Dermis blood vessel endothelial cell (primary cell): Measurements from ENCODE around the gene RDH5. TPM values are rescaled to one million over a fixed set of nuclear protein-coding genes. Genes with fewer than 3 reads are reported as not detected.

Source experiments
- DNase-seq: peaks from one replicate; pipeline ENCODE4 v3.0.0; 2010
- total RNA-seq: library from RNA; depleted of rRNA; stranded (reverse); fragments of >200 nt; gene quantifications from 2 replicates; pipeline ENCODE4 v1.2.3, GENCODE V29; 2014

Gene RDH5
- total RNA-seq, 1 donor from 2014 or later = 2.2 TPM

DNA sequence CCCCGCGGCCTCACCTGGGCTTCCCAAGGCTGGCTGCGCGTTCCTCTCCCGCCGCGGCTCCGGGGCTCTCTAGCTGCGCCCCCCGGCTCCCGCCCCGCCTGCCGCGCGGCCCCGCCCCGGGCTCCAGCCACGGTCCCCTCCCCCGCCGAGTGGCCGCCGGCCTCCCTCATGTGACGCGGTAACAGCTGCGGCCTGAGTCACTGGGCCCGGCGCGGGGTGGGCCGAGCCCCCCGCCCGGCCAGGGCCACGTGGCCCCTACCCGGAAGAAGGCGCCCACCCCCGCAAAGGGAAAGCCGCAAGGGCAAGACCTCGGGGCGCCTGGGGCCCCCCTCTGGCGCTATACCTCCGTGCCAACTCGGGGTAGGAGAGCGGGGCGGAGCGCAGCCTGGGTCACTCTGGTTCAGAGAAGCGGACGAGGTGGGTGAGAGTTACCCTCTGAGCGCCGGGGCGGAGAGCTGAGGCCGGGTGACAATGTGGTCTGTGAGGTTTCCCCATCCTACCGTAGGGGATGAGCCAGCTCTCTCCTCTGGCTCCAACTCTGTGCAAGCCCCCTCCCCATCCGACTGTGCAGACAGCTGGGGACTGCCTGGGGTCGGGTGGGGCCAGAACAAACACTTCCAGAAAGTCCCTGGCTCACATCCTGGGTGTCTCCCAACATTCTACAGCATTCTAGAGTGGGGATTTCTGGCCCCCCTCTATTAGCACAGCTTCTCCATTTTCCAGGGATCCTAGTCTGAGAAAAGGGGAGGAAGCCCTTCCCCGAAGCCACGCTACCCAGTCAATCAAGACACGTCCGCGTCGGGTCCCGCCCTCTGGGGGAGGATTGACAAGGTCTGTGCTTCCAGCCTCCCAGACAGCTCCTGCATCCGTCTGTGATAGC, 9.0 kb downstream of the RDH5 start, which contains the start of gene CD63:
Gene CD63 (minus strand): TSS at position 71 of the 880 bp plus-strand sequence. CDS start 668 bp downstream, outside the sequence.
- peak; percentile 94 for DNase-seq

DNA sequence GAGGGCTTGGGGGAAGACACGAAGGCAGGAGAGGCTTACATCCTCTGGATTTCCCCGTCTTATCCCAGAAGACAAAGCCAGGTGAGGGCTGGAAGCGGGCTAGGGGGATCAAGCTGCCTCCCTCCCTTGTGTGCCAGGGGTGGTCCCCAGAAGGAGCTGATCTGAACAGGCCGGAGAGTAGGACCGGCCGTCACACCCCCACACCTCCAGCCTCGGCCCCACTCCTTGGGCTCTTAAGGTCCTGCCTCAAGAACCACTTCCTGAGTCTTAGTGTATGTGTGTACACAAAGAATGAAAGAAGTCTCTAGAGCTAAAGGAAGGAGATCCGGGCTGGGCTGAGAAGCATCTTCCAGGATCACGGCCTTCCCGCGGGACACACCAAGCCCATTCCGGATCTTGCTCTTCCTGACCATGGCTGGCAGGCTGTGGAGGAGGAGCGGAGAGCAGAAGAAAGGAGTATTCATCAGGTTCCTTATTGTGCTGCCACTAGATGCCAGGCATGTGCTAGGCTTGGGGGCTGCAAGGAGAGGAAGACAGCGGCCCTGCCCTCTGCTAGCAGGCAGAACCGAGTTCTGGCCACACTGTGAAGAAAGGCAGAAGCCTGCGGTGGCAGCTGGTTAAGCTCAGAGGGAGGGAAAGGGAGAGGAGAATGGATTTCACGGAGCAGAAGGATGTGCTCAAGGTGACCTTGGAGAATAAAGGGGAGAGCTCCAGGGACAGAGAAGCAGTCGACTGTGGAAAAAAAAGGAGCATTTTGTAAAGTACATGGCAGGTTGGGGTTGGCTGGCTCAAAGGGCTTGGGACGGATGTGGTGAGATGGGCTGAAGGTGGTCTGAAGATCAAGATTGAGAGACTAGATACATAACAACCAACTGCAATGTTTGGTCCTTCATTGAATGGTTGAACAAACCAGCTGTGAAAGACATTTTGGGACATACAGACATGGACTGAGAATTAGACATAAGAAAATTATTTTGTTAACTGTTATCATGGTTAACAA, 9.9 kb downstream of the RDH5 start:
- DNase-seq = peak; percentile 77

DNA sequence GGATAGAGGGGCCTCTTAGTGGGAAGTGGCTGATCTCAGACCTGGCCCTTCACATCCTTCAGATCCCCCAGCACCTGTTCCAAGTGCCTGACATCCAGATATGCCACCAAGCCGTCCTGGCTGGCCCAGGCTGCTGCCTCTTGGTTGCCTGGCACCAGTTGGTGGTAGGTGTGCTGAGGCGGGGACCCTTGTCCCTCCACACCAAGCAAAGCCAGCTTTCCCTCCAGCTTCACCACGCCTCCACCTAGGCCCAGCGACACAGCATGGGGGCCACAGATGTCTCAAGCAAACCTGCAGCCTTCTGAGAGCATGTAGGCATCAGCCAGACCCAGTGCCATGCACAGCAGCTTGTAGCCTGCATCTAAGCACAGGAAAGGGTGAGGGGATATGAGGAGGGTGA, 12.1 kb downstream of the RDH5 start:
- DNase-seq = no peak

DNA sequence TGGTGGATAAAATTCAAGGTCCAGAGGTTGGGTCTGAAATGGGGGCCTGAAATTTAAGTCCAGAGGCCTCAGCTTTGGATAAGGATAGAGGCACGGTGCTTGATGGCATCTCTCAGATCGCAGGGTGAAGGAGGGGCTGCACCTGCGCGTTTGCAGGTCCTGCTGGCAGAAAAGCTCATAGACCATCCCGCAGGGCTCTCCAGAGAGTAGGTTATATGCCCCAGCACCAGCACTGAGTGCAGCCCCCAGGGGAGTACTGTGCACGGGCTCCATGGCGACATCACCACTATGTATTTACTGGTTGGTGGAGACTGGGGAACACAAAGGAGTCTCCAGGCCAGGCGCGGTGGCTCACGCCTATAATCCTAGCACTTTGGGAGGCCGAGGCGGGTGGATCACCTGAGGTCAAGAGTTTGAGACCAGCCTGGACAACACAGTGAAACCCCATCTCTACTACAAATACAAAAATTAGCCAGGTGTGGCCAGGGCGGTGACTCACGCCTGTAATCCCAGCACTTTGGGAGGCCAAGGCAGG, 12.9 kb downstream of the RDH5 start:
- DNase-seq = no peak

DNA sequence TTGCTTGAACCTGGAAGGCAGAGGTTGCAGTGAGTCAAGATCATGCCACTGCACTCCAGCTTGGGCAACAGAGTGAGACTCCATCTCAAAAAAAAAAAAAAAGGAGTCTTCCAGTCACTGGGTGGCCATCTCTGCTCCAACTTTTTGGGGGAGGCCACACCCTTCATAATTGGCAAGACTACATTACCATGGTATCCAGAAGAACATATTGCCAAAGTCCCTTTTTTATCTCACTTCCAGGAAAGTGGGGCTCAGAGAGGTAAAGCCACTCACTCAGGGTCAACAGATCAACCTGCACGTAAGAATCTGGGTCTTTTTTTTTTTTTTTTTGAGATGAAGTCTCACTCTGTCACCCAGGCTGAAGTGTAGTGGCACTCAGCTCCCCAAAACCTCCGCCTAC, 13.7 kb downstream of the RDH5 start:
- no peak for DNase-seq

DNA sequence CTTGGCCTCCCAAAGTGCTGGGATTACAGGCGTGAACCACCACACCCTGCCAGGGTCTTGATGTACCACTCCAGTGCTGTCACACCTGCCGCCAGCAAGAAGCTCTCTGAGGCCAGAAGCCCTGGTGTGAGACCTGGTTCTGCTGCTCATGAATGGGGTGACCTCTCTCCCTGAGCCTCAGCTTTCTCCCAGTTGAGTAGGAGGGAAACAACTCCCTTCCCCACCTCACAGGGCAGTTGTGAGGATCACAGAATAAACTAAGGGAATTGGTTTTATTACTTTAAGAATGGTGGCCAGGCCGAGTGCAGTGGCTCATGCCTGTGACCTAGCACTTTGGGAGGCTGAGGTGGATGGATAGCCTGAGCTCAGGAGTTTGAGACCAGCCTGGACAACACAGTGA, 14.4 kb downstream of the RDH5 start:
- no peak for DNase-seq

DNA sequence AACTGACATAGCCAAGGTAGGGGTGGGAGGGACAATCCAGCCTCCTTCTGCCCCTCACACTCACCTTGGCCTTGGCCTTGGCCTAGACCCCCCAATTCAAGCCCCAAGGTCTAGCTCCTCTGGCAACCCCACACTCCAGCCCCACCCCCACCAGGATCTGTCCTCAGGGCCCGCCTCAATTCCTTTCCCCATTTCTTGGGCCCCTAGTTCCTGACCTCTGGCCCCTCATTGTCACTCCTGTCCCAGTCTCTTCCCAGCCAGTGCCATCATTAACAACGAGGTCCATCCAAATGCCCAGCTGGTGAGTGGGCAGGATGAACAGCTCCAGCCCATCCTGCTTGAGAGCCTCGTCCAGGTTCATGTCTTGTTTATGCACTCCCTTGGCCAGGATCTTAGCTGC, 15.9 kb downstream of the RDH5 start:
- no peak for DNase-seq

DNA sequence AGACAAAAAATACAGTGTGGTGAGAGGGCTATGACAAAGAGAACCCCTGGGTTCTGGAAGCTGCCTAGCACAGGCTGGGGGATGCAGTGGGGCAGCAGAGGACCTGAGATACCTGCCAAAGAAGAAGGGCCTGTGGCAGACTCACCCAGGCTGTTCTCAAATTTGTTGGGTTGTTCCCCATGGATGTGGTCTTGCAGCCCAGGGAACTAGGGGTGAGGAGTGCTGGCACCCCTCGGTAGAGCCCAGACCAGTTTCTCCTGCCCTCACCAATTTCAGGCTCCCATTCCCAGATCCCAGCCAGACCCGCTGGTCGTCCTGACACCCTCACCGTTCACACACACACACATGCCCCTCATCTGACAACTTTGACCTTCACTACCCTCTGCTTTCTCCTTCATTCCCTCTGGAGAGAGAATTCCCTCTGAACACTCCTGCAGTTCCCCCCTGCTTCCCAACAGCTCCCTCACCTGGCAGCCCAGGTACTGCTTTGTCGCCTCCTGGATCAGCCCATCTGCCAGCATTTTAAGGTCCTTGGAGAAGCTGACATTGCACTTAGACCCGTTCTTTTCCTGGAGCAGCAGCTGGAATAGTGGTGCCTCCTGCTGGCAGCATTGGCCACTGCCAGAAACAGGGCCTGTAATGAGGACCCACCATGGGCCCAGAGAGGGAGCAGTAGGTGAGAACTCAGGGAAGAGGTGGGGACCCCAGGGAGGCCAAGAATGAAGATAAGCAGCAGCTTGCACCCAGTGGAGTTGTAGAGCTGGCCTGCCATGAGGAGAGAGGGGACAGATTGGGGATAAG, 16.8 kb downstream of the RDH5 start:
- DNase-seq = peak; percentile 84

DNA sequence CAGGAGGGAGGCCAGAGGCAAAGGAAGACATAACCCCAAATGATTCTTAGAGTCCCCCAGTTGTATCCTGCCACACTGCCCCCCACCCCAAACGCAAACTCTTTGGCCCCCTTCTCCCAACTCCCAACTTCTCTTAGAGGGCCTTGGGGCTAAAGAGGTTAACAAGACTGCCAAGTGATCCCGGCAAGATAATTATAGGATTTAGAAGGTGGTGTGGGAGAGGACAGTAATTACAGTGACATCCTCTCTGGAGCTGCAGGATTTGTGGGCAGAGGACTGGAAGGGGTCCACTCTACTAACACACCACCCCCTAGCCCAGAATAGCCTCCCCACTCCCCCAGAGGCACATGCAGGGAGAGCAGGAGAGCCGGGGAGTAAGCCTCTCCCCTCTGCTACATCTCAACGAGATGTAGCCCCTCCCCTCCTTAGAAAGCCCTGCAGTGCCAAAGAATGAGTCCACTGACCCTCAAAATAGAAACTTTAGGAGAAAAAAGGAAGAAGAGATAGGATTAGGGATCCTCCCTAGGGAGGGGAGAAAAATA, 17.5 kb downstream of the RDH5 start:
- no peak for DNase-seq

DNA sequence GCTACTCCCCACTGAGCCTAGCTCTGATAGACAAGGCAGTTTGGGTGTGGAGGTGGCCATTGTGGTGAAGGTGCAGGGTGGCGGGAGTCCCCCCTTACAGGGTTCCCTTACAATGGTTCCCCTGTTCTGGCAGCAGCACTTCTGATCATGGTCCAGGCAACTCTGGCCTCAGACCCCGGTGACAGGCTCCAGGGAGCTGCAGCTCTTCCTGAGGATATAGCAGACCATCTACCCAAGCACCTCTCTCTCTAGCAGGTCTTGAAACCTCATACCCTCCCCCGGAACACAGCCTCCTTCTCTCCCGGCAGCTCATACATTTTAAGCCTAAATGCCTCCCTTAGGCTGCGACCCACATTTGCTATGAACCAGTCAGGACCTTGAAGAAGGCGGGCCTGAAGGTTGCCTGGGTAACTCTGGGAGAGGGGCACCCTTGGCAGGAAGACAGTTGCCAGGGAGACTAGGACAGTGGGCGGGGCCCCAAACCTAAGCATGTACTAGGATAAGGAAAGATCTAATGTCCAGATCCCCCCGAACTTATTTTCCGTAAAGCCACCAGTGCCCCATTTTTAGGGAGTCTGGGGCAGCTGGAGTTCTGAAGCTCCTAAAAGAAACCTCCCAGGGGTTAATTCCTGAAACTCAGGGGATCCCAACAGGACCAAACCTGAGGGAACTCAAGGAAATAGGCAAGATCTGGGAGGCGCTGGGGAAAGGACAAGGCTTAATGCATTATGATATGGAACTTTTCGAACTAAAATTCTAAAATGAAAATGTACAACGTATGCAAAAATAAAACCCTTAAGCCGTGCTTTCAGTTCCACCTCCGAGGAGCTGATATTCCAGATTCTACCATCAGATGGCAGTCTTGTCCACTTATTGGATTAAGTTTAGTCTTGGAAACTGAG, 18.2 kb downstream of the RDH5 start:
- DNase-seq = peak; percentile 90

DNA sequence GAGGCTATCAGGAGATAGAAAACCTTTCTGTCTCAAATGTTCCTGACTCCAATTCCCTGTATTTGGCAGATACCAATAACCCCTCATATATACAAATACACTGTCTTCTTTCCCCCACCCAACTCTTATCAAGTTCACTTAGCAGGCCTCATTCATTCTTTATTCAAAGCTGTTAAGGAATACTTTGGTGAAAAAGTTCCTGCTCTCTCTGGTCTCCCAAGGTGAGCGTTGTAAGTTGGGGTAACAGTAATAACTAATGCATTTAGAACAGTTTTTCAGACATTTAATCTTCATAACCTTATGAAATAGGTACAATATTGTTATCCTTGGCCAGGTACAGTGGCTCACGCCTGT, 18.8 kb downstream of the RDH5 start:
- no peak for DNase-seq

DNA sequence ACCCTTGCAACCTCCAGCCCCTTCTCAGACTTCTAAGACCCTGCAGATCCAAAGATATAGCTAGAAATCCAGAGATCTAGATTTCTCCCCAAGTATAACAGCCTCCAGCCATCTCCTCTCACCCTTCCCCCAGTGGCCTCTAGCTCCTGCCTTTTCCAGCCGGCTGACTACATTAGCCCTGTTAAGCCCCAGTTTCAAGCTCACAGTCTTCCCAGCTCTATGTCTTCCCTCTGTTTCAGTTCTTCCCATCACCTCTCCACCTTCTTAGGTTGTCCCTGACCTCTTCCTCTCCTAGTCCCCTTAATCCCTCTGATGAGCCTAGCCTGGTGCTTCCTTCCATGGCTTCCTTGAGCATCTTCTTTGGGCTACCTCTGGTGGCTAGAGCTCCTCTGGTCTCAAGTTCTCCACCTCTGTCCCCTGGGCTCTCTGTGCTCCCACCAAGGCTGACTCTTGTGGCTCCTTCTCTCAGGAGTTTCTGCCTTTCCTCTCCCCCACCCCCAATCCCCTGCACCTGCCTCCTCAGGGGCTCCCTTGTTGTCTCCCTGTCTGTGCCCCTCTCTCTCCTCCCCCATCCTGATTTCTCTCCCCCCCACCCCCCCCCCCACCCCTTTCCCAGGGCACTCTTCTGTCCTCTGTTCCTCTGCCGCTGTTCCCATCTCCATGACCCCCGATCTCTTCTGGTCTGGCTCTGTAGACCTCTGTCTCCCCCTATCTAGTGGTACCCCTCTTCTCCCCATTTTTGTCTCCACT, 21.9 kb downstream of the RDH5 start:
- no peak for DNase-seq

DNA sequence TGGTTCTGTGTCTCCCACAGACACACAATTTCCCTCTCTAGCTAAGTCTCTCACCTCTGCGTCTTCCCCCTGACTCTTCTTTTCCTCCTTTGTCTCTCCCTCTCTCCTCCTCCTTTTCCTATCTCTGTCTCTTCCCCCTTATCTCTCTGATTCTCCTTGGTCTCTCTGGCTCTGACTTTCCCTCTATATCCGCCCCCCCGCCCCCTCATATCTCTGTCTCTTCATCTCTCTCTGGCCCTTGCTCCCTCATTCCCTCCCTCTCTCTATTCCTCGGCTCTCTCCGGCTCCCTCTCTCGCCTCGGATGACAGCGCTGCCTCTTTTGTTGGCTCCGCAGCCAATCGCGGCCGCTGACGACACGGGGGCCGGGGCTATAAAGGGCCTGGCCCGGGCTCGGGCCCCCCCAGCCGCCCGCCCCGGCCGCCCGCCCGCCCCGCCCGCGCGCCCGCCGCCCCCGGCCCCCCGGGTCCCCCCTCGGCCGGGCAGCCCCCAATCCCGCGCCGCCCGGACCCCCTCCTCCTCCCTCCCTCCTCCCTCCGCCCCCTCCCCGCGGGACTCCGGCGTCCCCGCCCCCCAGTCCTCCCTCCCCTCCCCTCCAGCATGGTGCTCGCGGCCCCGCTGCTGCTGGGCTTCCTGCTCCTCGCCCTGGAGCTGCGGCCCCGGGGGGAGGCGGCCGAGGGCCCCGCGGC, 22.7 kb downstream of the RDH5 start, which contains the start of gene GDF11:
Gene GDF11 (plus strand): TSS at position 404 of the 687 bp plus-strand sequence. CDS start 195 bp downstream, at position 599.
- DNase-seq = peak; percentile 75

DNA sequence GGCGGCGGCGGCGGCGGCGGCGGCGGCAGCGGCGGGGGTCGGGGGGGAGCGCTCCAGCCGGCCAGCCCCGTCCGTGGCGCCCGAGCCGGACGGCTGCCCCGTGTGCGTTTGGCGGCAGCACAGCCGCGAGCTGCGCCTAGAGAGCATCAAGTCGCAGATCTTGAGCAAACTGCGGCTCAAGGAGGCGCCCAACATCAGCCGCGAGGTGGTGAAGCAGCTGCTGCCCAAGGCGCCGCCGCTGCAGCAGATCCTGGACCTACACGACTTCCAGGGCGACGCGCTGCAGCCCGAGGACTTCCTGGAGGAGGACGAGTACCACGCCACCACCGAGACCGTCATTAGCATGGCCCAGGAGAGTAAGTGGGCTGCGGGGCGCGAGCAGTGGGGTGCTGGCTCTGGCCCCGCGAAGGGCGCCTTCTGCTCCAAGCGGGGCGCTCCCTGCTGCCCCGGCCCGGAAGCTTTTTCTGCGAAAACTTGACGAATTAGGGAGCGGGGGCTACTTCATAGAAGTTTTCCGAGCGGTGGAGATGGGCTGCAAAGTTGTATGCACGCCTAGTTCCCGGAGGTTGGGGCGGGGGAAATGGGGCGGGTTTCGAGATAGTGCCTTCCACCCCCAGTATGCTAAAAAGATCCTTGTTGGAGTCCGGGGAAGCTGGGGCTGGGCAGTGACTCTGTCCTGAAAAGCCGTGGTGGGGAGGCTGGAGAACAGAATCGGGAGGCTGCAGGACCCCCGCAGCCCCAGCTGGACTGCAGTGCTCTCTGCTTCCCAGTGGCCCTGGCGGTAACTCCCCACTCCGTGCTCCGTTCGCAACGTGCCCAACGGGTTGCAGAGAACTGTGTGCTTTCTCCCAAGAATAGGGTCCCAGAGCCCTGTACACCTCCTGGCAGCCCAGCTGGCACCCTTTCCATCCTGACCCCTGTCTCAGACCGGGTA, 23.5 kb downstream of the RDH5 start:
- peak; percentile 74 for DNase-seq

DNA sequence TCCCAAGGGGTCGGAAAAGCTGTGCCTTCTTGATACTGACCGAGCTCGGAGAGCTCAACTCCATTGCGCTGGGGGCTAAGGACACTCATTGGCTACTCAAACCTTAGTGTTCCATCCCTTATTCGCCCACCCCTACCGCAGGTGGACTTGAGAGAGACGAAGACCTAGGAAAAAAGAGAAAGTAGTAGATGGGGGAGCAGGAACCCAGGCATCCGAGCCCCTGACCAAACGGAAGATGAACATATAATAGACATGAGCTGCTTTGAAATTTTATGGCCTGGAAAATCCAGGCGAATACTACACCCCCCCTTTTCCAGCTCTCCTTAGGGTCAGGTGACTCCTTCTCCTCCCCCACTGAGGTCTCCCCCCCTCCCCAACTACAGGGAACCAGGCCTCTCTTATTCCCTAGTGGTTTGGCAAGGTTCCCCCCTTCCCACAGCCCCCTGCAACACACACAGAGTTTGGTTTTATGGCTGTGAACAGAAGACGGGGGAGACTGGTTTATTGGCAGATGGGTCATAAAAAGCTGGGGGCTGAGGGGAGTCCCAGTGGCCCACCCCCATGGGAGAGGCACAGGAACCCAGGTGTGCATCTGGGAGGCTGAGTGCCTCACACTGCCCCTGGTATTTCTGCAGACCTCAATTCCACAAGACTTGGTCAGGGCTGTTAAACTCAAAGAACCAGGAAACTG, 24.3 kb downstream of the RDH5 start:
- DNase-seq = no peak

DNA sequence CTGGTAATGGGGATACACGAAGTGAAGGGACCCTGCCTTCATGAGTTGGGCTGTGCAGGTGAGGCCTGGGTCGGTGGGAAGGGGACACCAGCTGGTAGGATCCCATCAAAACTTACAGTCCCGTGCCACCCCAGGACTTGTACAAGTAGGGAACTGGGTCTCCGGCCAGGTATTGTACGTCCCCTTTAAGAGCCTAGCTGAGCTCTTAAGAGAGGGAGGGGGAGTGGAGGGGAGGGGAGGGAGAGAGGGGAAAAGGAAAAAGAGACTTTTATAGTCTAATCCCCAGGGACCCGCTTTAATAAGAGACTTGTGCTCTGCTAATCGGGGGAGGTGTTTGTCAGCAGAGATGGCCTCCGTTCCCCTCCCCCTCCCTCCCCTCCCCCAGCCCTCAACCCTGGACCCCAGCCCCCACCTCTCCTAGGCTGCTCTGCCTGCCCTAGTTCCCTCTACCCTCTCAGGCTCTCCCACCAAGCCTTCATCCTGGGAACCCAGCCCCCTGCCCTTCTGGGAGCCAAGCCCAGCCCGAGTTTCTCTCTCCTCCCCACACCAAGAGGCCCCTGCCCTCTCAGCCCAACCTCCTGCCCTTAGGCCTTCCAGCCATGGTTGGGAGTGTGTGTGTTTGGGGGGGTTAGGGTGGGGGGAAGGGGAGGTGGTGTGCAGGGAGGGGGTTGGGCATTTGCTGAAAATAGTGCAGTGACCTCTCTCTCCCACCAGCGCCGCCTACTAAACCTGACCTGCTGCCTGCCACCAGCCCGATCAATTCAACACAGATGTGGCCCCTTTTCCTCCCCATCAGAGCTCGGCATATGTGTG, 25.4 kb downstream of the RDH5 start:
- DNase-seq = no peak
